Measurements from ENCODE around the gene EXOSC3.

DNA sequence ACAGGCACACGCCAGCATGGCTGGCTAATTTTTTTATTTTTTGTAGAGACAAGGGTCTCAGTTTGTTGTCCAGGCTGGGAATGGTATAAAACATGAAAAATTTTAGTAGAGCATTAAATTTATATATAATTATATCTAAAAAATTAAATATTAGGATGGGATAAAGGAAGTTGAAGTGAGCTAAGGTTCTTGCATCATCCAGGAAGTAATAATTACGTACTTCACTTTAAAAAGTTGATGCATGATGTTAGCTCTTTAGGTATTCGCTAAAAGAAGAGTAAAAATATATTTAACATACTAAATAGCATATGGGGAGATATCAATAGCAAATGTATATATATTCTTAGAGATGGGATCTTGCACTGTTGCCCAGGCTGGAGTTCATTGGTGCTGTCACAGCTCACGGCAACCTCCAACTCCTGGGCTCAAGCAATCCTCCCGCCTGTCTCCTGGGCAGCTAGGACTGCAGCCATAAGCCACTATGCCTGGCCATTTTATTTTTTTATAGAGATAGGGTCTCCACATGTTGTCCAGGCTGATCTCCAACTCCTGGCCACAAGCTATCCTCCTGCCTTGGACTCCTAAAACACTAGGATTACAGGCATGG, 28.0 kb upstream of the EXOSC3 start:
- TF ChIP-seq, protein P1, sequence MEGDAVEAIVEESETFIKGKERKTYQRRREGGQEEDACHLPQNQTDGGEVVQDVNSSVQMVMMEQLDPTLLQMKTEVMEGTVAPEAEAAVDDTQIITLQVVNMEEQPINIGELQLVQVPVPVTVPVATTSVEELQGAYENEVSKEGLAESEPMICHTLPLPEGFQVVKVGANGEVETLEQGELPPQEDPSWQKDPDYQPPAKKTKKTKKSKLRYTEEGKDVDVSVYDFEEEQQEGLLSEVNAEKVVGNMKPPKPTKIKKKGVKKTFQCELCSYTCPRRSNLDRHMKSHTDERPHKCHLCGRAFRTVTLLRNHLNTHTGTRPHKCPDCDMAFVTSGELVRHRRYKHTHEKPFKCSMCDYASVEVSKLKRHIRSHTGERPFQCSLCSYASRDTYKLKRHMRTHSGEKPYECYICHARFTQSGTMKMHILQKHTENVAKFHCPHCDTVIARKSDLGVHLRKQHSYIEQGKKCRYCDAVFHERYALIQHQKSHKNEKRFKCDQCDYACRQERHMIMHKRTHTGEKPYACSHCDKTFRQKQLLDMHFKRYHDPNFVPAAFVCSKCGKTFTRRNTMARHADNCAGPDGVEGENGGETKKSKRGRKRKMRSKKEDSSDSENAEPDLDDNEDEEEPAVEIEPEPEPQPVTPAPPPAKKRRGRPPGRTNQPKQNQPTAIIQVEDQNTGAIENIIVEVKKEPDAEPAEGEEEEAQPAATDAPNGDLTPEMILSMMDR (IDR thresholded peaks at IDR 0.05): no peak
- no peak for TF ChIP-seq POLR2A (IDR thresholded peaks at IDR 0.05)
- TF ChIP-seq EP300 (IDR thresholded peaks at IDR 0.05): no peak
